Activated CD4-positive, alpha-beta T cell treated with anti-CD3 and anti-CD28 coated beads, Interleukin-2, Interleukin-6, amounts not matched to agents 100 ng/mL and 50 ng/mL, durations not matched to agents 16 hours and 8 hours (primary cell): ENCODE results near the gene UBE2L3.
"Not testable (repeated sequence)": the region's sequence is repeated elsewhere in the genome, so short reads cannot be mapped to it uniquely, and the experiment has no call there.

Experiments used
- DNase-seq: peaks from one replicate; pipeline ENCODE4 v3.0.0-alpha.2; 2020

Gene UBE2L3

DNA sequence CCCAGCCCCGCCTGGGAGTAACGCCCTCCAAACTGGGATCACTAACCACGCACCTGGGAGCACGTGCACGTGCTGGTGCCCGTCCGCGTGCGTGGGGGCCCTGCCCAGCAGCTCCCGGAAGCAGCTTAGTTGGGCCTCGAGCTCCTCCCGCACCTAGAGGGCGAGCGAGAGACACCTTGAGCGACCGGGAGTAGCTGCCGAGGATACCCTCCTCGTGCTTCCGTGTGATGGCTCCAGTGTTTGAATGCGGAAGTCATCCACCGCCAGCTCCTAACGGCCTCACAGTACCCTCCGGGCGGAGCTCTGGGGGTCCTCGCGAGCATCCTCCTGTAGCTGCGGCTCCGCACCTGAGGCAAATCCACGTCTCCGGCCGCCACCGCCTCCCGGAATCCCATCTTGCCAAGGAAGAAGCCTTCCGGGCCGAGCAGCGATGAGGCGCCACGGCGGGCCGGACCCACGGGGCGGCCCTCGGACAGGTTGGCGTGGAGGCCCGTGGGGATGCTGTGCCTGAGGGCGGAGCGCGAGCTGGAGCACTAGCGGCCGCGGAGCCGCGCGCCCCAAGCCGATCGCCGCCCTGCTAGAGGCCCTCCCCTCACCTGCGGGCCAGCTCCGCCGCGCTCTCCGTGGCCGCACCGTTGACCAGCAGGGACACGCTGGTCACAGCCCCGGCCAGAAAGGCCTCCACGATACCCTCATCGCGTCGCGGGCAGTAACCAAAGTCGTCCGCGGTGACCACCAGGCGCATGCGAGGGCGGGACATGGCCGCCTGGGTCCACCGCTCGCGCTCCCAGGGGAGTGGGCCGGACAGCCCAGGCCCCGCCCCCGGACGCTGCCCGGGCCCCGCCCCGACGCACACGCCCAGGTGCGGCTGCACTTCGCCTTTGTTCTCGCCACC lies 62.0 kb downstream of the UBE2L3 start, which contains the start of gene YDJC:
YDJC (minus strand) TSS at position 768 of the 895 bp plus-strand sequence; CDS start at position 760, 8 bp downstream.
- peak; percentile 98 for DNase-seq

DNA sequence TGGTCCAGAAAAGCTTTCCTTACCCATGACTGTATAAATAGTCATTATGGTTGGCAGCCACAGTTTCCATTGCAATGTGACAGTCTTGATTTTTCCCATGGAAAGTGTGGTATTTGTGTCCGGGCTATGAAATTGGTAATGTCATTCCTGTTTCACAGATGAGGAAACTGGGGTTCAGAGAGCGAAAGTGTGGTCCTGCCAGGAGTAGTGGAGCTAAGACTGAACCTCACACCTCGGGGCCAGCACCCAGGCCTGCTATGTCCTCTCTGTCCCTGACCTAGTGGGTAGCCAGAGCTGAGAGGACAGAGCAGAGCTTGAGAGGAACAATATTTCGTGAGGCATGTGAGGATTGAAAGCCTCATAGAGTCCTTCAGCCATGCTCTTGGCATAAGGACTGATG lies 63.5 kb downstream of the UBE2L3 start:
- no peak for DNase-seq

DNA sequence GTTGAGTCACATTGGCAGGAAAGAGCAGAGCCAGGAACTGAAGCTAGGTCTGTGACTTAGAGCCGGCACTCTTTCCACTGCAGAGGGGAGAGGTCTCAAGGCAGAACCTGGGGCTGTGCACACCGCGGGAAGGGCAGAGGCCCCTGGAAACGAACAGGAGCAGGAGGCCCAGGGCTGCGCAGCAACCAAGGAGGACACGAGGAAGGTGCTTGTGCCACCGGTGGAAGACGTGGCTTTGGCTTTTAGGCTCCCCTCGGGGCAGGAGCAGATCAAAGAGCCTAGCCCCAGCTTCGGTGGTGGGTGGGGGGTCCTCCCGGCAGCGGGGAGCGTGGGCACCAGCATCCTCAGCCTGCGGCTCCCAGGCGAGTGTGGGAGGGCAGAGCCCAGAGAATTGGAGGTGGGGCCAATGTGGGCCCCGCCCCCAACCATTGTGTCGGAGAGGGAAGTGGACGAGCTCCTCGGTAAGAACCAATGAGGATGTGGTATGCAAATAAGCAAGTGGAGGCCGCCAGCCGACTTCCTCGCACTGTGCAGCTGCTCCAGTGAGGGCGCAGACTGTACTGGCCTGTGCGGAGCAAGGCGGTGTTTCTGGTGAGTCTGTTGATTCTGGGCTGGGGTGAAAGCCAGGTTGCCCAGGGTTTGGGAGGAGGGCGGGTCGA lies 64.9 kb downstream of the UBE2L3 start, which contains the start of gene CCDC116:
CCDC116 (plus strand) TSS at position 524 of the 659 bp plus-strand sequence. CDS start 422 bp downstream, outside the sequence.
- DNase-seq, result peak; percentile 80

DNA sequence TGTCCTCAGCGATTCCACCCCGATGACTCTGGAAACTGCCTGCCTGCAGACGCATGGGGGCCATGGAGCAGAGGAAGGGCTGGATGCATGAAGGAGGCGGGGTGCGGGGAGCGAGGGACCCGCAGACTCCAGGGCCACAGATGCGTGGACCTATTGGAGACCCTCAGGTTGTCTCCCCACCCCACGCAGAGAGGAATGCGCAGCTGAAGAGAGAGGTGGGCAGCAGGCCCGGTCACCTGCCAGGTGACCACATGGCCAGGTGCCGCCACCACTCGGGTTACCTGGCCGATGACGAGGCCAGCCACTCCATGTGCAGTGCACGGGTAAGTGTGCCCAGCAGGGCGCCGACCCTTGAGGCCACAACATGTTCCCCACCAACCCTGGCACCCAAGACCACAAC lies 65.4 kb downstream of the UBE2L3 start:
- DNase-seq, result no peak

DNA sequence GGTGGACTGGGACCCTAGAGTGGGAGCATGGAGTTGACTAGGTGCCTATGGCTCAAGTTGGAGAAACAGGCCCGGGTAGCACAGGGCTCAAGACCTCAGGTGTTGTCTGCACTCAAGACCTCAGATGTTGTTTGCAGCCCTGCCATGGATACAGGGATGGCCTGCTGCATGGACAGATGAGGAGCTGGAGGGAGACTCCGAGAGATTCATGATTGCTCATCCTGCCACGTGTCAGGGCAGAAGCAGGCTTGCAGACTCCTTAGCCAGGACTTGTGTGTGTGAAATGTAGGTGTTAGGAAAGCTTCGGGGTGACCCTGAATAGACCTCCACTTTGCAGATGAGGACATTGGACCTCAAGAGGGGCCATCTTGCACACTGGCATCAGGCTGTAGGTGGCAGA lies 66.0 kb downstream of the UBE2L3 start:
- DNase-seq, result no peak

DNA sequence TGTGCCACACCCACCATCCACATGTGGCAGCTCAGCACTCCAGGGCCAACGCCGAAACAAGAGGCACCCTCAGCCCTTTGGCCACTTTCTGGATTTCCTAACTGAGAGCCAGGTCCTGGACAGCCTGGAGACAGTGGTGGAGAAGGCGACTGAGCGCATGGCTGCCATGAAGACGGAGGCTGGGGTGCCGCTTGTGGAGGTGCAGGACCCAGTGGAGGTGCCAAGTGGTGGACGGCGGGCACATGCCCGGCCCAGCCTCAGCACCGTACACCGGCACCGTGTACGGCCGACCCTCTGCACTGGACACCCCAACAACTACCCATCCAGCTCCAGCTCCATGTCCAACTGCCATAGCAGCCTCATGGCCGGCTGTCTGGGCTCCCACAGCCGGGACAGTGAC lies 66.6 kb downstream of the UBE2L3 start:
- no peak for DNase-seq

DNA sequence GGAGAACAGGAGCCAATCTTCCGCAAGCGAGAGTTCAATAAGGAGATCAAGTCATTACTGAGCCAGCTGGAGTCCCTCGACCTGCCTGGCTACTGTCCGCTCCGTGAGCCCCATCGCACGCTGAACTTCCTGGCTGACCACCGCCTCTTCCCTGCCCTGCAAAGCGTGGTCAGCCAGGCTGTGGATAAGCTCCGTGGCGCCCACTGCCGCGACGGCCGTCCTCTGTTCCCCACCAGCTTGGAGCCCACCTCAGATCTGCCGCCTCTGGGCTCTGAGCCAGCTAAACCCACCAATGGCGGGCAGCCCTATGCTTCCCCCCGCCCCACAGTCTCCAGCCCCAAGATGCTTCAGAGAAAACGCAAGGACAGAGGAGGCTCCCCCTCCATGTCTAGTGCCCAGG lies 67.3 kb downstream of the UBE2L3 start:
- no peak for DNase-seq

DNA sequence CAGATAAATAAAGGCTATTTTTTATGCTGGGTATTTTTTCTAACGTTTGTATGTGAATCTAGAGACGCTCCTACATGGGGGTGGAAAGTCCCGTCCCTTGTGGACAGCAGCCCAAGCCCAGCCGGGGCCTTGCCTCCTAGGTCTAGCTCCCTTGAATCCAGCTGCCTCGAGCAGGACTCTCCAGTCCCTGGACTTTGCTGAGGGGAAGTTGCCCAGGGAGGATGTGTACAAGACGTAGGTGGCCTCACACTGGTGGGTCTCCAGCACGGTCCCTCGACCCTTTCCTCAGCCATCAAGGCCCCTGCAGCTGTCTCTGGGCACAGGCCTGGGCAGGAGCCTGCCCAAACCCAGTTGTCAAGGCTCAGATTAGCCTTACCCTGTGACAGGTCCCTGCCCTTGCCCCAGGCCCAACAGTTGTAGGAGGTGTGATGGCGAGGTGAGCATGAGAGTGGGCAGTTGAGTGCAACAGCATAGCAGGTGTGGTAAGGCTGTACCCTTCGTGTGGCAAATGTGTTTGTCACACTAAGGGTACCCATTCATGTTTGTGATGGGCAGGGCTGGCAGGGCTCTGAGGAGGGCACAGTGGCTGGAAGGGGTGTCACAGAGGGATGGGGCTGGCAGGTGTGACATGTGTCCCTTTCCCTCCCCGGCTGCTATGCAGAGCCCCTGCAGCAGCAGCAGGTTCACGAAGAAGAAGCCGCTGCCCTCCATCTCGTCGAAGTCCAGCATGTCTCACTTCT lies 68.4 kb downstream of the UBE2L3 start:
- DNase-seq, result no peak

DNA sequence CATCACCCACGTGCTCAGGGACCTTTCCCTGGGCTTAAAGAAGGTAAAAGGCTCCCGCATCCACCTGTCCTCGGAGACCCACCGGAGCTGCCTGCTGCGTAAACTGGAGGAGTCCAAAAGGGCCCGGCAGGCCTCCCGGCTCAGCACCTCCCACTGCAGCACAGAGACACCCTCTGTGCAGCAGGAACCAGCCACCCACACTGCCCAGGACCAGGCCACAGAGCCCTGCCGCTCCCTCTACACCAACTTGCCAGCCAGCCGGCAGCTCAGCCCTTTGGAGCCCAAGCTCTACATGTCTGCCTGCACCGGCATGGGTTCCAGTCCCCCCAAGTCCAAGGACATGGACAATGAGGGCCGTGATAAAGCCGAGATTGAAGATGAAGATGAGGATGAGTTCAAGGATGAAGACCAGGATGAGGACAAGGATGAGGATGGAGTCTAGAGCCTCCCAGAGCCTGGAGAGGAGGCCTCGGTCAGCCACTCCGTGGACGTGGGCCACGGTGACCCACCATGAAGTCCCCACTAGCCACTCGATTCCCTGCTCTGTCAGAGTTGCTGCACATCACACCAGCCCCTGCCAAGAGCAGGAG lies 69.2 kb downstream of the UBE2L3 start:
- DNase-seq, result no peak

DNA sequence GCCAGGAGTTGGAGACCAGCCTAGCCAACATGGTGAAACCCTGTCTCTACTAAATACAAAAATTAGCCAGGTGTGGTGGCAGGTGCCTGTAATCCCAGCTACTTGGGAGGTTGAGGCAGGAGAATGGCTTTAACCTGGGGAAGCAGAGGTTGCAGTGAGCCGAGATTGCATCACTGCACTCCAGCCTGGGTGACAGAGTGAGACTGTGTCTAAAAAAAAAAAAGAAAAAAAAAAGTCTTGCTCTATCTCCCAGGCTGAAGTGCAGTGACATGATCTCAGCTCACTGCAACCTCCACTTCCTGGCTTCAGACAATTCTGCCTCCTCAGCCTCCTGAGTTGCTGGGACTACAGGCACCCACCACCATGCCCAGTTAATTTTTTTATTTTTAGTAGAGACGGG lies 69.9 kb downstream of the UBE2L3 start:
- not testable (repeated sequence) for DNase-seq

DNA sequence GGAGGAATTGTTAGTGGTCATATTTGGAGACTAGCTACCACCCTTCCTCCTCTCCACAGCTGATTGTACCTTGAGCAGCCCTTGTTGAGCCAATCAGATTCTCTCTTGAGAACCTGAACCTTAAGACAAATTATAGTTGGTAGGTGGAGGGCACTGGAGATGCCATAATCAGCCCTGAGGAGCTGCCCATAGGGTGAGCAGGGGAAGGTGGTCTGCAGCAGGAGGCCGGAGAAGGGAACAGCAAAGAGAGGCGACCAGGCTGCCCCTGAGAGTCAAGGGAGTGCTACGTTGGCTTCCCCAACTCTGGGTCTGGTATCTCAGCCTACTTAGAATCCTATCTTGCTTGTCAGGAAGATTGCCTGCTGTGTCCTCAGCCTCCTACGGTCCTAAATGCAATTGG lies 71.8 kb downstream of the UBE2L3 start:
- no peak for DNase-seq

DNA sequence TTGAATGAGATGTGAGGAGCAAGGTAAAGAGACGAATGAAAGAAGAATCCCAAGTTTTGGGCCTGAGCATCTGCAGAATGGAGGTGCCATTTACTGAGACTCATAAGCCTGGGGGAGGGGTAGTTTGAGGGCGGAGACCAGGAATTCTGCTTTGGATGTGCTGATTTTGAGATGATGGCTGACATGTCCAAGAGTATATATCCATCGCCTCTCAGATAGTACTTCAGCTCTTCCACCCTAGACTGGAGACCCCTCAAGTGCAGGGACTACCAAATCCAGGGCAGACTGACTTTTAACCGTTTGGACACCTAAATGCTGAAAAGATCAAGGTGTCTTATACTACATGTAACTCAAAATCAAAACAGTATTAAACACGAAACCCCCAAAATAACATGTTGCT lies 73.3 kb downstream of the UBE2L3 start:
- DNase-seq, result no peak

DNA sequence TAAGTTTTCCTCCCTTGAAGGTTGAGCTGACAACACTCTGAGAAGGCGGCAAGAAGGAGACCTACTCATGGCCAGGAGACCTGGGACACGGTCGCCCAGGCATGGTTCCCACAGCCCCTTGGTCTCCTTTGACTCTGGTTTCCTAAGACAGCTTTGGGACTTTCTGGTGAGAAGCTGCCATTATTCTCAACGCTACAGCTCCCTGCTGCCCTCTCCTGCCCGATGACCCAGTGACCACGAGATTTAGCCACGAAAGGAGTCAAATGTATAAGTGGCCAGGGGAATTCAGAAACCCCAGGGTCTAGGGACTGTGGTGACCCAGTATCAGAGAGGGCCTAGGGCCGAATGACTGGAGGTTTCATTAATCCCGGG lies 73.9 kb downstream of the UBE2L3 start:
- DNase-seq, result no peak

DNA sequence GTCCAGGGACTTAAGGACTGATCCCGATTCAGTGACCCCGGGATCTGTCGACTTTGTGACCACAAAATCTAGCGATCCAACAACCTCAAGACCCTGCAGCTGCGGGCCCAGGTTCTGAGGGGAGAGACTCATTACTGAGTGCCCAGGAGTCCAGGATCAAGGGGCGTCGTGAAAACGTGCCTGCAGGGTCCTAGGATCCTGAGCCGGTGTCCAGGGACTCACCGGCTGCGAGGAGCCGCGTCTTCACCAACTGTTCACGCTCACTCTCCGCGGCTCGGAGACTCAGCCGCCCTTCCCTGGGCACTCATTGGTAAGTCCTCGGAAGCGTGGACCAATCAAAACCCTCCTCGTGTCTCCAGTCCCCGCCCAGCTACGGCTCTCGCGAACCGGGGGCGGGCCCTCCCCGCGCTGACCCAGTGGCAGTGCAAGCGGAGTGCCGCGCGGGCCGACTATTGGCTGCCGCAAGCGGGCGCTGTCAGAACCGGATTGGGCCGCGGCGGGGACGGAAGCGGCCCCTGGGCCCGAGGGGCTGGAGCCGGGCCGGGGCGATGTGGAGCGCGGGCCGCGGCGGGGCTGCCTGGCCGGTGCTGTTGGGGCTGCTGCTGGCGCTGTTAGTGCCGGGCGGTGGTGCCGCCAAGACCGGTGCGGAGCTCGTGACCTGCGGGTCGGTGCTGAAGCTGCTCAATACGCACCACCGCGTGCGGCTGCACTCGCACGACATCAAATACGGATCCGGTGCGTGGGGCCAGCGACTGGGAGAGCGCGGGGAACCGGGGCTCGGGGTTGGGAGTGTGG lies 74.5 kb downstream of the UBE2L3 start, which contains the start of gene SDF2L1:
SDF2L1 (plus strand) TSS at position 514 of the 795 bp plus-strand sequence; CDS start at position 549, 35 bp downstream.
- DNase-seq, result peak; percentile 100

DNA sequence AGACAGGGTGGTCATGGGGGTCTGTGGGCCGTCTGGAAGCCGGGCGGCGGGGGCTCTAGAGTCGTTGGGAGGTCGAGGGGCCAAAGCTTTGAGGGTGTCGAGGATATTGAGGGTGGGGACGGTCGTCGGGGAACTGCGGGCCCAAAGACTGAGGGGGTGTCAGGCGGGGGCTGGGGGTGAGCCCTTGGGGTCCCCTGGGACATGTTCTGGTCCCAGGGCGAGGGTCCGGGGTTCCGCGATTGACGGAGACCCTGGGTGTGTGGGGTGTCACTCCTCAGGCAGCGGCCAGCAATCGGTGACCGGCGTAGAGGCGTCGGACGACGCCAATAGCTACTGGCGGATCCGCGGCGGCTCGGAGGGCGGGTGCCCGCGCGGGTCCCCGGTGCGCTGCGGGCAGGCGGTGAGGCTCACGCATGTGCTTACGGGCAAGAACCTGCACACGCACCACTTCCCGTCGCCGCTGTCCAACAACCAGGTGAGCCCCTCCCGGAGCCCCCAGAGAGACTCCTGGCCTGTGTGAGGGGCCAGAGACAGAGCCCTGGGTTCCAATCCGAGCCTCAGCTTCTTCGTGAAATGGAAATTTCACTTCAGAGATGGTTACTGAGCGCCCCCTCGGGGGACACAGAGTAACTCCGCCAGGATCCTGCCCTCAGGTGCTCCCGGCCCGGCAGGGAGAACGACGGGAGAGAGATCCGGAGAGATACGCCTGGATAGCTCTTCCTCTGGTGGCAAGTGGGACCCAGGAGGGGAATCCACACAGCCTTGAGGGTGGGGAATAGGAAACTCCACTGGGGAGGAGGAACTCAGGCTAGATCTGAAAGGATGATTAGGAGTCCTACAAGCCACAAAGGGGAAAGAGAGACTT lies 75.3 kb downstream of the UBE2L3 start:
- DNase-seq, result peak; percentile 79

DNA sequence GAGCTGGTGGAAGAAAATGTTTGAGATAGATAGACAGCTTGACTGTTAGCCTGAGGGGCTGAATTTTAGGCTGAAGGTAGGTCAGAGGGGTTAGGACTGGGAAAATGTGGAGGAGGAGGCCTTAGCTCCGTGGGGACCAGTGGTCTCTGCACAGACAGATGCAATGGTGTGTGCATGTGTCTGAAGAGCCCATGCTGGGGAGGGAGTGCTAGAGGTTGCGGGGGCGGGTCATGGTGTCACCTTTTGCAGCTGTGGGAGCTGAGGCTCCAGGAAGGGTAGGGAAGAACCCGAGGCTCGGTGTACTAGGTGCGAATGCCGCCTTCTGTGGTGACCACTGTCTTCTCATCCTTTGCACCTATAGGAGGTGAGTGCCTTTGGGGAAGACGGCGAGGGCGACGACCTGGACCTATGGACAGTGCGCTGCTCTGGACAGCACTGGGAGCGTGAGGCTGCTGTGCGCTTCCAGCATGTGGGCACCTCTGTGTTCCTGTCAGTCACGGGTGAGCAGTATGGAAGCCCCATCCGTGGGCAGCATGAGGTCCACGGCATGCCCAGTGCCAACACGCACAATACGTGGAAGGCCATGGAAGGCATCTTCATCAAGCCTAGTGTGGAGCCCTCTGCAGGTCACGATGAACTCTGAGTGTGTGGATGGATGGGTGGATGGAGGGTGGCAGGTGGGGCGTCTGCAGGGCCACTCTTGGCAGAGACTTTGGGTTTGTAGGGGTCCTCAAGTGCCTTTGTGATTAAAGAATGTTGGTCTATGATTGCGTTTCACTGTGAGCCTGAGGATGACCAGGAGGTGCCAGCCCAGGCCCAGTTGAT lies 76.2 kb downstream of the UBE2L3 start:
- DNase-seq, result no peak

DNA sequence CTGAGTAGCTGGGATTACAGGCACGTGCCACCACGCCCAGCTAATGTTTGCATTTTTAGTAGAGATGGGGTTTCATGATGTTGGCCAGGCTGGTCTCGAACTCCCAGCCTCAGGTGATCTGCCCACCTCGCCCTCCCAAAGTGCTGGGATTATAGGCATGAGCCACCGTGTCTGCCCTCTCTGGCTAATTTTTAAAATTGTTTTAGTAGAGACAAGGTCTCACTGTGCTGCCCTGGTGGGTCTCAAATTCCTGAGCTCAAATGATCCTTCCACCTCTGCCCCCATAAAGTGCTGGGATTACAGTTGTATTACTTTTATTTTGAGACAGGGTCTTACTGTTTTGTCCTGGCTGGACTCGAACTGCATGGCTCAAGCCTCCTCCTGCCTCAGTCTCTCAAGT lies 78.0 kb downstream of the UBE2L3 start:
- not testable (repeated sequence) for DNase-seq

DNA sequence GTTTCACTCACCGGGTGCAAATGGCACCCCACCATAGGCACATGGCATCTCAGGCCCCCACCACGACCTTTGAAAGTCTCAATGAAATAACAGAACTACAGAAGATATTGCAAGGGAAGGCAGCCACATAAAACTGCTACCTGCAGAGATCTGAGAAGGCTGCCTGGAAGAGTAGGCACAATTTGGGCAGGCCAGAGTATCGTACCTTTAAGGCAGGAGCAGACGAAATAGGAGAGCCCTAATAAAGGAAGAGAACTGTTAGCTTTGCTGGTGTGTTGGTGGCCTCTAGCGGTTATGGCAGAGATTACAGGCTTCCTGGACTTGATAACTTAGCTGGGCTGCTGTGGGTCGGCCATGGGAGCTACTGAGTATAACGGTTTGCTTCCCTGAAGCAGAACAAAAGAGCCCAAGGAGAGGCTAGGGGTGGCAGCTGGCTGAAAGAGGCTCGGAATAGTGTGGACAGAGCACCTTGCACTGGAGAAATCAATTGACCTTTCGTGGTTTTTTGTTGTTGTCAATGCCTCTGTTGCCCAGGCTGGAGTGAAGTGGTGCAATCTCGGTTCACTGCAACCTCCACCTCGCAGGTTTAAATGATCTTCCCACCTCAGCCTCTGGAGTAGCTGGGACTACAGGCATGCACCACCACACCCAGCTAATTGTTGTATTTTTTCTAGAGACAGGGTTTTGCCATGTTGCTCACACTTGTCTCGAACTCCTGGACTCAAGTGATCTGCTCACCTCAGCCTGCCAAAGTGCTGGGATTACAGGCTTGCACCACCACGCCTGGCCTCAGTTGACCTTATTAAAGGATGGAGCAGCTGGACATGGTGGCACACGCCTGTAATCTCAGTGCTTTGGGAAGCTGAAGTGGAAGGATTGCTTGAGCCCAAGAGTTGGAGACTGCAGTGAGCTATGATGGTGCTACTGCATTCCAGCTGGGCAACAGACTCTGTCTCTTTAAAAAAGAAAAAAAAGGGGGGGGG lies 79.4 kb downstream of the UBE2L3 start:
- DNase-seq, result peak; percentile 86

DNA sequence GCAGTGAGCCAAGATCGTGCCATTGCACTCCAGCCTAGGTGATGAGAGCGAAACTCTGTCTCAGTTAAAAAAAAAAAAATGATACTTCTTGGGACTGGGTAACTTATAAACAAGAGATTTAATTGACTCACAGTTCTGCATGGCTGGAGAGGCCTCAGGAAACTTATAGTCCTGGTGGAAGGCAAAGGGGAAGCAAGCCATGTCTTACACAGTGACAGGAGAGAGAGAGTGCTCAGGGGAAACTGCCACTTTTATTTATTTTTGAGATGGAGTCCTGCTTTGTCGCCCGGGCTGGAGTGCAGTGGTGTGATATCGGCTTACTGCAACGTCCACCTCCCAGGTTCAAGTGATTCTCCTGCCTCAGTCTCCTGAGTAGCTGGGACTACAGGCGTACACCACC lies 82.8 kb downstream of the UBE2L3 start:
- no peak for DNase-seq
